GM18499 (cell line): ENCODE measurements around the gene CNNM4.
"Not testable (repeated sequence)": the region's sequence is repeated elsewhere in the genome, so short reads cannot be mapped to it uniquely, and the experiment has no call there.

Experiments
- ATAC-seq: cut with Tn5 transposase; IDR thresholded peaks from one replicate; pipeline ENCODE4 v1.9.1; 2021; ENCODE audit warnings: moderate number of reproducible peaks; ENCODE audit not compliant: insufficient read depth, unreplicated experiment

The CNNM4 gene

DNA sequence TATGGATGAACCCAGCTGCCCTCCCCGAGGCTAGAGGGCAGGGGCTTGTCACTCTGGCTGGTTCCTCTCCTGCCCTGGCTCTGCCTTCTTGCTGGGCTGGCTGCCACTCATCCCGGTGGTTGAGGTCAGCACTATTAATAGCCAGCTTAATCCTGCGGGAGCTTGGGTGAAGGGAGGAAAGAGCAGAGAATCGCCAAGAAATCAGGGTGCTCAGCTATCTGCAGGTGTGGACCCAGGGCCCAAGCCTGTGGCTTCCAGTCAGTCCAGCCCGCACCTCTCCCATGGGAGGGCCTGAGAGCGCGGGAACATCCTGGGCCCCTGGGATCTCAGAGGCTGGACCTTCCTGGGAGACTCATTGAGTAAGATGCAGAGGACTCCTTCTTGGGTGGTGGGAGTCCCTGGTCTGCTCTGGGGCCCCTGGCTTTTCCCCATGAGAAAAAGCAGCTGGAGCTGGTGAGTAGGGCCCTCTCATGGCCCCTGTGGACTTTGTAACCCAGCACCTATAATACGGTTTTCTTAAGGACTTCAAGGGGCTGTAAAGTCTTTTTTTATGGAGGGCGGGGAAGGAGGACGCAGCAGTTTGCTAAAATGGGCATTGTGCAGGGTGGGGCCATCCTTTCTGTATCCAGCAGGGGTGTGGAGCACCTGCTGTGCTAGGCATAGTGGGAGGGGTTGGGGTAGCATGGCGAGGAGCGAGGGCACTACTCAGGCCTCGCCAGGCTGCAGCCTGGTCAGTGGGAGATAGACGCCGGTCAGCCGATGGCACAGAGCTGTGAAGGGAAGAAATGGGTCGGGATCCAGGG is 27.9 kb downstream of the CNNM4 start:
- no peak for ATAC-seq

DNA sequence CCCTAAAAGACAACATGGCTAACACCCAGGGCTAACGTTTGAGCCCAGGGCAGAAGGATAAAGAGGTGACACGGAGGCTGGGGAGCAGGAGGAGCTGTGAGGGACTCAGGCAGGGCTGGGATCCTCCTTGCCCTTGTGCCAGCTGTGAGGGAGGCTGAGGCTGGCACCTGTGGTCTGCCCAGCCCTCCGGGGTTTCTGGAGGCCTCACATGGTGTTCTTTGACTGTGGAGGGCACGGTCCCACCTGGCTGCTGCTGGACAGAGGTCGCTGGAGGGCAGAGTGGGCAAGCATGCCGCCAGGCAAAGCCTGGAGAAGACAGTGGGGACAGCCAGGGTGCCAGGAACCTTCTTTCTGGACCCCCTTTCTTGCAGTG is 28.5 kb downstream of the CNNM4 start:
- no peak for ATAC-seq

DNA sequence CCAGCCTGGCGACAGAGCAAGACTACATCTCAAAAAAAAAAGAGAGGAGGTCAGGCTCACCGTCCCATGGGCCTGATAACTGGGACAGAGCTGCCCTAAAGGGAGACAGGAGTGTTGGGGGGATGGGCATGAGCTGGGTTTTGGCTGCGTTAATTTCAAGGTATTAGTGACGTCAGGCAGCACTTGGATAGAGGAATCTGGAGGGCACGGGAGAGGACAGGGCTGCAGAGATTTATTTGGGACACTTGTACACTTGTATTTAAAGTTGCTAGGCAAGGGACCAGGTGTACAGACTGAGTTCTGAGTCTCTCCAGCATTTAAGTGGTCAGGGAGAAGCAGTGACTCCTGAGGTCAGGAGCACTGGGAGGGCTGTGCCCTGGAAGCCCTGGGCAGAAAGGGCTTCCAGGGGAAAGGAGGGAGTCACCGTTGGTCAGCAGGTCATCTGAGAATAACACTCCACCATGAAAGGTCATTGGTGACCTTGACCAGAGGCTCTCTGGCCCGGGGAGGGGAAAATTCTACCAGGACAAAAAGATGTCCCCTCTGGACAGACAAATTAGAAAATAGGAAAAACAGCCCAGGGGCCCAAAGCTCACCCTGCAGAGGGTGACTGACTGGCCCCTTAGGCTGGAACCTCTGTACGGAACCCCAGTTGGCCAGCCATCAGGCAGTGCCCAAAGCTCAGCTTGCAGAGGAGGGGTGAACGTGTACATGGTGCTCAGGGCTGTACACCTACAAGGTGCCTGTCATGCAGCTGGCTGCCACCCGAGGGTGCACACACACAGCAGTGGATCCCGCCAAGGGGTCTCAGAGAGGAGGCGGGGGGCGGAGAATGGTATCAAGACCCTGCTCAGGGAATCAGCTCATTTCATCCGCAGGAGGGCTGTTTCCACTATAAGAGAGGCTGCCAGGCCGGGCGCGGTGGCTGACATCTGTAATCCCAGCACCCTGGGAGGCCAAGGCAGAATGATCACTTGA is 32.4 kb downstream of the CNNM4 start:
- ATAC-seq: no peak

DNA sequence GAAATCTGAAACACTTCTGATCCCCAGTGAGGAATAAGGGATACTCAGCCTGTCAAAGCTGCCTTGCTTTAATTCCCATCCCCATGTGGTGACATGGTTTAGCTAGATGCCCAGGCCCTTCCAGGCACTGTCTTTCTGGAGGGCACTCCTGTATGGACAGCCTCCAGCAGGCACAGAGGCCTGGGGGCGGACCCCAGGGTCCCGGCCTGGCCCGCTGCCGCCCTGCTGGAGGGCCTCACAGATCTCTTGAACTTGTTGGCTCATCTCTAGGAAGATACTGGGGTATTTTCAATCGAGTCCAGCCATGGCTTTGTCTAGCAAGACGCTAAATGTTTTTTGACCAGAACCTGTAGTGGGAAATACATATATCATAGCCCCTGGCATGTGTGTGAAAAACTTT is 34.4 kb downstream of the CNNM4 start:
- ATAC-seq: no peak

DNA sequence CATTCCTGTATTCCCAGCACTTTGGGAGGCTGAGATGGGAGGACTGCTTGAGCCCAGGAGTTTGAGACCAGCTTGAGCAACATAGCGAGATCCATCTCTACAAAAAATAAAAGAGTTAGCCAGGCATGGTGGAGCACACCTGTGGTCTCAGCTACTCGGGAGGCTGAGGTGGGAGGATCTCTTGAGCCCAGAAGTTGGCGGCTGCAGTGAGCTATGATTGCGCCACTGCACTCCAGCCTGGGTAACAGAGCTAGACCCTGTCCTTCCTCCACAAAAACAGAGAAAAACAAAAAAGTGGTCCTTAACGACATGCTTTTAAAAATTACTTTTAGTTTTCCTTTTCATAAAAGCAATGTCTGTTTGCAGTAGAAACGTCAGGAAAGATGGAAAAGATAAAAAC is 35.8 kb downstream of the CNNM4 start:
- not testable (repeated sequence) for ATAC-seq

DNA sequence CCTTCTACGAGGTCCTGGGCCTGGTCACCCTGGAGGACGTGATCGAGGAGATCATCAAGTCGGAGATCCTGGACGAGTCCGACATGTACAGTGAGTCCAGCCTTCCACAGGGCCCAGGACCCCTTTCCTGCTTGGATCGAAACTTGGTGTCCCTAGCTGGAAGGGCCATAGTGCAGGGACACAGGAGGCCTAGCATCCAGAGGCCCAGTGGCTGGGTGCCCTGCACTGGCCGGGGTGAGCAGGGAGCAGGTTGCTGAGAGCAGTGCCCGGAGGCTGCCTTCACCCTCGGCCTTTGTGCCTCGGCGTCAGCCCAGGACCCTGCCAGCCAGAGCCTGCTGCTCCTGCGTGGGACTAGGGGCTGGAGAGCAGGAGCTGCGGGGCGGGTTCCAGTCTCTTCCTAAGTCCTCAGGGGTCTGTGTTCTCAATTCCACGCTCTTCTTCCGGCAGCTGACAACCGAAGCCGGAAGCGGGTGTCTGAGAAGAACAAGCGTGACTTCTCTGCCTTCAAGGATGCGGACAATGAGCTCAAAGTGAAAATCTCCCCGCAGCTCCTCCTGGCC is 36.4 kb downstream of the CNNM4 start:
- ATAC-seq: no peak

DNA sequence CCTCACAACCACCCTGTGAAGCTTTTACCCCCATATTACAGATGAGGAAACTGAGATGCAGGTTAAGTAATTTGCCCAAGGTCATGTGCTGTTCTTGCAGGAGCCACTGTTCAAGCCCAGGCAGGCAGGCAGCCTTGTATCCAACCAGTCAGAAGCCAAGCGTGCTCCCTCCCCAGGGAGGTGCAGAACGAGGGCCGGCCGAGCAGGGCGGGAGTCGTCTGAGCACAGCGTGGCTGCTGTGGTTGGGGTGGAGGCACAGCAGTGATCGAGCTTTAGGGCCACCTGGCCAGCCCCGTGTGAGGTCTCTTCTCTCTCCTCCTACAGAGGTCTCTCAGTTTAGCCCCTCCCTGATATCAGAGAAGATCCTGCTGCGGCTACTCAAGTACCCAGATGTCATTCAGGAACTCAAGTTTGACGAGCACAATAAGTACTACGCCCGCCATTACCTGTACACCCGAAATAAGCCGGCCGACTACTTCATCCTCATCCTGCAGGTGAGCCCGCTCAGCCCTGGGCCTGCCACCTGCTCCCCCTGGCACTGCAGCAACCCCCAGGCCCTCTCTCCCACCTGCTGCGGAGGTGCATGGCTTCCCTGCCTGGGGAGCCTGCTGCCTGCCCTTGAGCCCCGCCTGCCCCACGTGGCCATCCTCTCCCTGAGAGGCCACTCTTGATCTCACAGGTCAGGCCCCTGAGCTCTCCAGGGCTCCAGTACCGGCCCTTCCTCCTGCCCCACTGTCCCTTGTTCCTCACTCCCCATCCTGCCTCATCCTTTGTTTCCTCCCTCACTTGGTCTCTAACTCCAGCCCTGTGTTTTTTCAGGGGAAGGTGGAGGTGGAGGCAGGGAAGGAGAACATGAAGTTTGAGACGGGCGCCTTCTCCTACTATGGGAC is 38.3 kb downstream of the CNNM4 start:
- ATAC-seq: no peak

DNA sequence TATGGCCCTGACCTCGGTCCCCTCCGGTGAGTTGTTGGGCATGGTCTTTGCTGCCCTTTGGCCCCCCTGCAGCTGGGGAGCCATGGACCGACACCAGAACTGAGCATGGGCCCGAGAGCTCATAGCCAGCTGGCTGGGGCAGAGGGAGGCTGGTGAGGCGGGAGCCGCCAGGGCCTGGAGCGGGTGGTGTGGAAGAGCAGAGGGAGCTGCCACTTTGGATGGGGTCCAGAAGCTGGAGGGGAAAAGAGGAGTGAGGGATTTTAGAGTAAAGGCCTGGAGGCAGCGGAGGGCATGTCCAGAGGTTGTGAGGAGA is 38.9 kb downstream of the CNNM4 start:
- ATAC-seq: no peak

DNA sequence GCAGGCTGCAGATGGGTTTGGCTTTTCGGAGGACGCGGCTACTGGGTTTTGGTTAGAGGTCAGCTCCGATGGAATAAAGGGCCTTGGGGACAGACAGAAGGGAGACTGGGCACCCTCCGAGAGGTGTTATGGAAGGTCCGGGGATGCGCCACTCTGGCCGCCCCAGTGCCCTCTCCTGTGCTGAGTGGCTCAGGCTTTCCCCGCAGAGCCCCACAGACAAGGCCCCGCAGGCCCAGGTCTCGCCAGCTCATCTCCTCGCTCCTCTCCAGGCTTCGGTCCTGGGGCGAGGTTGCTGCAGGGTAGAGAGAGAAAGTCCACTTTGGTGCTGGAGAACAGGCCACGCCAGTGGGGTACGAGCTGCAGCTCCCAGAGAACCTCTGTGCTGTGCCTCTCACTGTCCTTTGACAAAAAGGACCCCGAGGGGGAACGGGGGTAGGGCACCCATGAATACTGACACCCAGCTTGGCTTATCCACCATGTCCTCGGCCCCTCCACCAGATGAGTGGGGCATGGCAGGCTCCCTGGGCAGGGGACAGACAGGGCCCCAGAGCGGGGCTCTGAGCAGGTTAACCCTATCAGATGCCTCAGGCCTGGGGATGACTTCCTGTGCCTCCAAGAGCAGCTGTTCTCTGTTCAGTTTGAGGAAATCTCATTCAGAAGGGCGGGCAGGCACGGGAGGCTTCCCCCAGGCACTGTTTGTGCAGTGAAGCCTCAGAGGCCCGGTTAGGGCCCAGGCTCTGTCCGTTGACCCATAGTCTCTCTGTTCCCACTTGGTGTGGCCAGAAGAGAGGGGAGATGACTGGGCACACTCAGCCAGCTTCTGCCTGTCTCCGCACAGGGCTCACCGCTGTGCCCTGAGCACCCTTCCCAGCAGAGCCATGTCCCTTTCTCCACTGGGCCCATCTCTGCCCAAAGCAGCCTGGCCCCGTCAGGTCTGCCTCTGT is 39.6 kb downstream of the CNNM4 start:
- no peak for ATAC-seq

DNA sequence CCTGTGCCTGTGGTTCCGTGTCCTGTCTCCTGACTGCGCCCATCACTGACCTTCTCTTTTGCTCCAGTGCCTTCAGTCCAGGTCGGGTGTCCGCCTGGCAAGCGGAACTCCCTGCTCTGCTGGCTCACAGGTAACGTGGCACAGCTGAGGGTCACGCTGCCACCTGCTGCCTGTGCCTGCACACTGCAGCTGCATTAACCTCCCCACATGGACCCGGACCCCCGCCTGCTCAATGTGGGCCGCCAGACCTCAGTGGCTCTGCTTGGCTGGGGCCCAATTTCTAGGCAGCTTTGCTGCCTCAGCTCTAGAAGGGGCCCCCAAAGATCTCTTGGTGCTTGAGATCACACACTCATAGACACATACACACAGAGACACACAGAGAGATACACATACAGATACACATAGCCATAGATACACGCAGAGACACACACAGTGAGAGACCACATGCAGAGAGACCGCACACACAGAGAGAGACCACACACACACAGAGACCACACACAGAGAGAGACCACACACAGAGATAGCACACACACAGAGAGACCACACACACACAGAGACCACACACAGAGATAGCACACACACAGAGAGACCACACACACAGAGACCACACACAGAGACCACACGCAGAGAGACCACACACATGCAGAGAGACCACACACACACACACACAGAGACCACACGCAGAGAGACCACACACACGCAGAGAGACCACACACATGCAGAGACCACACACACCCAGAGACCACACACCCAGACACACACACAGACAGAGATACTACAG is 40.5 kb downstream of the CNNM4 start:
- peak; percentile 57 for ATAC-seq

DNA sequence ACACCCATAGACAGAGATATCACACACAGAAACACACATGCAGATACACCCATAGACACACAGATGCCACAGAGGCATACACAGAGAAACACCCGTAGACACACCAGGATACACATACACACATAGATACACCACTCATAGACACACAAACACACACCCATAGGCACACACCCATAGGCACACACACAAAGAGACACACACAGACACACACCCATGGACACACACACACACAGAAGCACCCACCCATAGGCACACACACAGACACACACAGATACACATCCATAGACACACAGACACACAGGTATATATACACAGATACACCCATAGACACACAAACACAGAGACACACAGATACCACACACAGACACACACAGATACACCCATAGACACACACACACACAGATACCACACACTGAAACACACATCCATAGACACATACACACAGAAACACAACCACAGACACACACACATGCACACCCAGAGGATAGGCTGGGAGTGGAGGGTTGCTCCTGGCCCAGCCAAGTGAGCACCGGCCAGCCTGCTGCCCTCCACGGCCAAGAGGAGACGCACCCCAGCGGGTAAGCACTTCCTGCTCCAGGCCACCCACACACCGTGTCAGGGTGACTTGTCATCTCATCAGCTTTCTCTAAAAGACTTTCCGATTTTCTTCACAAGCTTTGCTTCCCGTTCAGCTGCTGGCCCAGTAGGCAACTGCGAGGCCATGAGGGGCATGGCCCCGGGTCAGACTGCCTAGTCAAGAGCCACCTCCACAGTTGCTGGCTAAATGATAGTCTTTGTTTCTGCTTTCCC is 41.3 kb downstream of the CNNM4 start:
- no peak for ATAC-seq

DNA sequence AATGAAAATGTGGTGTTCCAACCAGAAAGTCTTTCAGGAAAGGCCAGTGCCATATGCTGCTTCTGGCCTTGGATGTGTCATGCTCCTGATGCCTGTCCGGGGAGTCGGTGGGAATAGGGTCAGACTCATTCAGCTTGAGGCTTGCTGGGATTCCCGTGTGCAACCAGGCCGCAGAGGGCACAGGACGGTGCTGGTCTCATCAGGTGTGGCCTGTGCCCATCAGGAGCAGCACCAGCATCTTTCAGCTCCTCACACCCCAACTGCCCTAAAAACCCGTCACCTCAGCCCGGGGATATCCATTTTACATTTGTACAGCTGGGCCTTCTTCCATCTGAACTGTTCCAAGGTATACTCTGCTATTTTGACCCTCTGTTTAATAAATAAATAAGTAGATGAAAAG is 42.0 kb downstream of the CNNM4 start:
- no peak for ATAC-seq

DNA sequence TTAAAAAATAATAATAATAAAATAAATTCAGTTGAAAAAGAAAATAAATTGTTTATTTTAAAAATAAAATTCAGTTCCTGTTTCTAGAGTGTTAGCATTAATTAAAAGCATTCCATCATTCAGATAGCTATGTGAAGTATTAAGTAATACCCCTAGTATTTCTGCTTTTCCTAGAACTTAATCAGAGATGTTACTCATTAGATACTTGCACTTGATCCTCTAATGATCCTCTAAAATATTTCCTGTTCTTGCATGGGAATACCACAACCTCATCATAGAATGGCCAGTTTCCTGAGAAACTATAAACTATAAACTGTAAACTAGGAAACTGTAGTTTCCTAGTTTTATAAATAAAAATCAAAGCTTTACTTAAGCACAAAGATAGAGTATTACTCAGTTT is 44.3 kb downstream of the CNNM4 start:
- no peak for ATAC-seq

DNA sequence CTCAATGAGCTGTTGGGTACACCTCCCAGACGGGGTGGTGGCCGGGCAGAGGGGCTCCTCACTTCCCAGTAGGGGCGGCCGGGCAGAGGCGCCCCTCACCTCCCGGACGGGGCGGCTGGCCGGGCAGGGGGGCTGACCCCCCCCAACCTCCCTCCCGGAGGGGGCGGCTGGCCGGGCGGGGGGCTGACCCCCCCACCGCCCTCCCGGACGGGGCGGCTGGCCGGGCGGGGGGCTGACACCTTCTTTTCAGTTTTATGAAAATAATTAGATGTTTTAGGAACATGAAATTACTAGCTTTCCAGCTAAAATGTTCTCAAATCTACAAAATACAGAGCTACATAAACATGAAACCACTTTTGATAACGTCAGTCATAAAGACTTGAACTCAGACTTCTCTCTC is 45.2 kb downstream of the CNNM4 start:
- not testable (repeated sequence) for ATAC-seq

DNA sequence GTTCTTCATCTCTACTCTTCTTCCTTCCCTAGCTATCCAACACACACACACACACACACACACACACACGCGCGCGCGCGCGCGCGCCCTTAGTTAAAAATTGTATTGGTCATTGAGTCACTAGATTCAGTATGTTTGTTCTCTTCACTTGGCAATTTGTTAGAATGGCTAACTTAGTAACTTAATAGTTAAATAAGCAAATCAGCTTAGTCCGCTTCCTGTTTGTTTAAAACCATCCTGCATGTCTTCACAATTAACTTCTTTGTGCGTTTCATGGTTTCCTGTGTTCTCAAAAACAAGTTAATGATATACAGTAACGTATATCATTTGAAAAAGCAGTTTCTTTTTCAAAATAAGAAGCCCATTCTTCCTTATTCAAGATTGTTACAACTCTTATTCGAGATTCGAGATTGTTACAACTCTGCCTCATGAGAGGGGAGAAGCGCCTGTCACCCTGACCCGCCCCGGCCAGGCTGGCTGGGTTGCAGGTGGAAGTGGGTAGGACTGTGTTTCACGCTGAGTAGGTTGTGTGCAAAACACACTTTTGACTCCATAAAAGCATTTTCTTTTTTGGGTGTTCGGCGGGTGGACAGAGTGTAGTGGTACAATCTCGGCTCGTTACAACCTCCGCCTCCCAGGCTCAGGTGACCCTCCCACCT is 45.9 kb downstream of the CNNM4 start:
- ATAC-seq: no peak

DNA sequence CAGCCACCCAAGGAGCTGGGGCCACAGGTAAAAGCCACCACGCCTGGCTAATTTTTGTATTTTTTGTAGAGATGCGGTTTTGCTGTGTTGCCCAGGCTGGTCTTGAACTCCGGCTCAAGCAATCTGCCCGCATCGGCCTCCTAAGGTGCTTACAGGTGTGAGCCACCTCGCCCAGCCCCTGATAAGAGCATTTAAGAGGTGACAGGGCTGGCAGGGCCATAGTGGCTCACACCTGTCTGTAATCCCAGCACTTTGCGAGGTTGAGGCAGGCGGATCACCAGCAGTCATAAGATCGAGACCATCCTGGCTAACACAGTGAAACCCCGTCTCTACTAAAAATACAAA is 46.4 kb downstream of the CNNM4 start:
- no peak for ATAC-seq

DNA sequence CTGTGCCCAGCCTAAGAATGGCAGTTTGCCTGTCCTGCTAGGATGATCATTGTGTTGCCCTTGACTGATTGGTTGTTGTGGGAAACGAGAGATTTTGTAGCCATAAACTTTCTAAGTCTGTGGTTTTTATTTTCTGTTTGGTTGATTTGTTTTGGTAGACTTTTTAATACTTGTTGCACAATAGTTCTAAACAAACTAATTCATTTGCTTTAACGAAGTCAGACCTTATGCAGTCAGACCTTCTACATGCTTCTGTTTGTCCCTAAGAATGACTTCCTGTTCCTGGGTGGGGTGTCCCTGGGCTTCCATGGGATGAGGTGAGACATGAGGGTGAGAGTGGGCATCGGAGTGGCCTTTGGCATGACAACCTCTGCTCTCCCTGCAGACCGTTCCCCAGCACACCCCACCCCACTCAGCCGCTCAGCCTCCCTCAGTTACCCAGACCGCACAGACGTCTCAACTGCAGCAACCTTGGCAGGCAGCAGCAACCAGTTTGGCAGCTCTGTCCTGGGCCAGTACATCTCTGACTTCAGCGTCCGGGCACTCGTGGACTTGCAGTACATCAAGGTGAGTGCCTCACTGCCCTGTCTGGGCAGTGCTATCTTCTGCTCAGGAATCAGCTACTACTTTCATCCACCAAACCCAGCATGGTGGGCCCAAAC is 47.6 kb downstream of the CNNM4 start:
- no peak for ATAC-seq
